GM19193 (cell line): Measurements from ENCODE around the gene ZNF618.

Source experiments
- POLR2A ChIP-seq: IDR thresholded peaks from 4 replicates; pipeline ENCODE4 v1.6.1; 2011; ENCODE audit not compliant: insufficient read depth, insufficient read length; ENCODE audit errors: extremely low read depth

The ZNF618 gene

GRCh38 chr9:113963017-113963620 is 87.0 kb downstream of the ZNF618 start:
- TF ChIP-seq POLR2A, result no peak

DNA sequence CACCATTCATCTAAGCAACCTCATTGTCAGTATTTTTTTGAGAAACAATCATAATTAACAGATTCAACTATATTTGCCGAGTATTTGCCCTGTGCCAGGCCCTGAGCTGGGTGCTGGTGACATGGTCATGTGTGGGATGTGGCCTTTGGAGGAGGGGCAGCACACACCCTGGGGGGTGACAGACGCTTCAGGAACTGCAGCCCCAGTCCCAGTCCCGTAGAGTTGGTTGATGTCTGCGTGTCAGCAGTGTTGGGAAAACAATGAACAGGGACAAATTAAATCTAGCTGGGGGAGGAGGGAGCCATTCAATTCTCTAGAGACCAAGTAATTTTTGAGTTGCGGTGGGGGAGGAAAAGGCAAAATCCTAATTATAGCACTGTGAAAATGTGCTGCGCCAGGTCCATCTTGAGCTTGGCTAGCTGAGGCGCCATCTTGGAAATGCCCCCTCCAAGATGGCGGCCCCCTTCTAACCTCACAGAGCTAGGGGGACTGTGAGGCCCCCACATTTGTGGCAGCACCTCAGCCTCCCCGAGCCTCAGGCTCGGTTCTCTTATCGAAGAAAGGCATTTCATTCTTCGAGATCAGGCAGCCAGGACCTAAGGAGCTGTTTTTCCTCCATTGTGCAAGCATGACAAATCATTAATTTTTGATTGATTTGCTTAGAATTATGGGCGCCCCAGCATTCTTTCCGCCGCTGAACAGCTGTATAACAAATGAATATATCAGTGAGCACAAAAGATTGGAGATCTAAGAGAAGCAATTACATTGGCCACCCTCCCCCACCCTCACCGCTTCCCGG is 87.8 kb downstream of the ZNF618 start:
- no peak for TF ChIP-seq POLR2A

- no peak for TF ChIP-seq POLR2A
These were observed 88.5 kb downstream of the ZNF618 start for GRCh38 chr9:113964495-113965170.

DNA sequence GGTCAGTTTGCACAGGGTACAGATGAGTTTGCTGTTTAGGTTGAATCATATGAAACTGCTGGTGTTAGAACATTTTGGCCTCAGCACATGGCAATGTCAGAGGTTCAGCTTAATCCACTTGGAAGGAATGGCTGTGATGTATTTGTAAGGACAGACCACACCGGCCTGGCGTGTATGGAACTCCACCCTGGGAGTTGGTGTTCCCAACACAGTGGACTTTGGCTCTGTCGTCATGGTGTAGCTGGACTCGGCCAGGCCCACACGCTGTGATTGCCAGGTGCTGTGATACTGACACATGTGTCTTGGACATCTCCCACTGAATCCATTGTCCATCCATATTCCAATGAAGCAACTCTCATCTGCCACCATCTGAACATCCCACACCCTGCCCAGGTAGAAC is 90.3 kb downstream of the ZNF618 start:
- no peak for TF ChIP-seq POLR2A

GRCh38 chr9:113967380-113967779 is 91.3 kb downstream of the ZNF618 start:
- no peak for TF ChIP-seq POLR2A

DNA sequence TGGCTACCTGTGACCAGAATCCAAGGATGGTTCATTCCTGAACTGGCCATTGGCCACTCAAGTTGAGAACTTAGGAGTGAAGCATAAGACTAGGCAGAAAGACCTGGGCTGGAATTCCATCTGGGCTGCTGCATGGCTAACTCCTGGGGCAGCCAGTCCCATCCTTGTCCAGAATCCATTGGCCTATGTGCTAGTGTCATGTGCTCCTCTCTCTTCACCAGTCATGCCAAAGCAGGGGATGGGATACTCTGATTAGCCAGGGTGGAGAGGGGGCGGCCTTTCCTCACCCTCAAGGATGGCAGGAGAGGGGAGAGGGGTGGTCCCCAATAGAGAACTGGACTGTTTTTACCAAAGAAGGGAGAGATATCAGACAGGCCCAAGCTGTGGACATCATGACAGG is 93.2 kb downstream of the ZNF618 start:
- no peak for TF ChIP-seq POLR2A

DNA sequence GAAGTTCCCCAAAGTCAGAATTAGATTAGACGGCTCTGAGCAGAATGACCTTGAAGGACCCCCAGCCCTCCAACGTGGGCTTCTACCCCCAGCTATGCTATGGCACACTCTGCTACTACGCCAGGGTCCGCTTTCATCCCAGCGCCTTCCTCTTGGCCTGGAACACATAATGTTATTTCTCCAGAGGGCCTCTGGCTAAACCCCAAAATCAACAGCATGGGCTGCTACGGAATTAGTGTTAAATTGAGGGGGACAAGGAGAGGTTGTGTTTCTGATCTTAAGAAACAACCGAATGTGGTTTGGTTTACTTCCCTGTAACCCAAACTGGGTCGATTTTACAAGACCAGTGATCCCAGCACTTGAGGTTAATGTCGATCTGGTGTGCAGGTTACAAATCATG is 97.1 kb downstream of the ZNF618 start:
- no peak for TF ChIP-seq POLR2A

DNA sequence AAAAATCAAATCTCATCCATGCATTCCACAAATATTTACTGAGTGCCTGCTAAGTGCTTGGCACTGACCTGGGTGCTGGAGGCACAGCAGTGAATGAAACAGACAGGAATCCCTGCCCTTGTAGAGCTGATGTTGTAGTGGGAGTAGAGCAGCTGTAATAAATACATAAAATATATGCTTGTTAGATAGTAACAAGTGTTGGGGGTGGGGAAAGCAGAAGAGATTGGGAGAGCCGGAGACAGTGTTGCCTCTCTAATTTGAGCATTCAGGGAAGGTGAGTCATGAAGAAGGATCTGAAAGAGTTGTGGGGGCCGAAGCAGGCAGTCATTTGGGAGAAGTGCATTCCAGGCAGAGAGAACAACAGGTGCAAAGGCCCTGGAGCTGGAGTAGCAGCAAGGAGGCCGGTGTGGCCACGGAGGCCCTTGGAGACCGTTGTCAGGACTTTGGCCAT is 97.9 kb downstream of the ZNF618 start:
- TF ChIP-seq POLR2A, result no peak

- TF ChIP-seq POLR2A, result no peak
These were observed 100.8 kb downstream of the ZNF618 start for GRCh38 chr9:113976915-113977314.

DNA sequence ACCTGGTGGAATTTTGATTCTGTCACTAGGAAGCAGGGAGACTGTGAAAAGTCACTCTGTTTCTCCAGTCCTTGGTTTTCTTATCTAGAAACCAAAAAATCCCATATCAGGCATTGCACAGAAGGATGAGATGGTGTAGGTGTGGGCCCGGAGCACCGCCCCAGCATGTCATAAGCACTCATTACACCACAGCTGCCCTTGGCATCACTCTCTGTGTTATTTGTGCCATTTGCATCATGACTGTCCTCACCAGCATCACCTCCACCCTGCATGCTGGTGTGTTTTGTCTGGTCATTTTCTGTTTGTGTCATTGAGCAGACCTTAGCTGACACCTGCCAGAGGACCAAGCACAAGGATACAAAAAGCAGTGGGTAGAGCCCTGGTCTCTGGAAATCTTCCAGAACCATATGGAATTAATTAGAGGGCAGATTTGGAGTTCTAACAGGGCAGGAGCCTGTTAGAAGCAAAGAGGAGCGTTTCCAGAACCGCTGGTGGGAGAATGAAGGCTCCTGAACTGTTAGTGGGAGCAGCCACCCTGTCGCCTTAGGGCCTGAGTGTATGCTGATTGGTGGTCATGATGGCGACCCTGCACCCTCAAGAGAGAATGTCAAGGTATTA is 102.7 kb downstream of the ZNF618 start:
- no peak for TF ChIP-seq POLR2A

DNA sequence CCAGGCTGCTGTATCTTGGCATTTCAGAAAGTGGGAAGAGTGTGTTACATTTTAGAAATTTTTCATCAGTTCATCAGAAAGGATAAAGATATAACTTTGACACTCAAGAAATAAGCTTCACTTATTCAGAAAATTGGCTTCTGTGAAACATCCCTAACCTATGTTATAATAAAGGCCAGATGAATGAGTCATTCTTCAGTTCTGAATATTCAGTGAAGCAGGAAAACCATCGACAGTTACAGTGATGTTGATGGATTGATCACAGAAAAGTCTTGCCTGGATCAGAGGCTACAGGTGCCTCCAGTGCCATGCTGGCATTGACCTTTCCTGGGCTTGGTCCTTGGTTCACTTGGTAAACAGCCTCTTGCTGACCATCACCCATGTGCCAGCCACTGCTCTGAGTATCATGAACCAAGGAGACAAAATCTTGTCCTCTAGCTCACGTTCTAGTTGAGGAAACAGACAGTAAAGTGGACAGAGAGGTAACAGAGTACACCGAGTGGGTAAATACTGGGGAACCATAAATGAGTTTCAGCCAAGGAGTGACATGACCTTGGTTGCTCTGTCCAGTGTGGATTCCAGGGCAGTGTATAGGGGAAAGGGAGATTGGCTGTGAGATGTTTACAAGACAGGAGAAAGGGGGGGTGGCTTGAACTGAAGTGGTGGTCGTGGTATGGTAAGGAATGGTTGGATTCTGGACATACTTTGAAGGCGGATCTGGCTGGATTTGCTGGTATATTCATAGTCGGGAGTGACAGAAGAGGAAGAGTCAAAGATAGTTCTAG is 103.4 kb downstream of the ZNF618 start:
- no peak for TF ChIP-seq POLR2A

DNA sequence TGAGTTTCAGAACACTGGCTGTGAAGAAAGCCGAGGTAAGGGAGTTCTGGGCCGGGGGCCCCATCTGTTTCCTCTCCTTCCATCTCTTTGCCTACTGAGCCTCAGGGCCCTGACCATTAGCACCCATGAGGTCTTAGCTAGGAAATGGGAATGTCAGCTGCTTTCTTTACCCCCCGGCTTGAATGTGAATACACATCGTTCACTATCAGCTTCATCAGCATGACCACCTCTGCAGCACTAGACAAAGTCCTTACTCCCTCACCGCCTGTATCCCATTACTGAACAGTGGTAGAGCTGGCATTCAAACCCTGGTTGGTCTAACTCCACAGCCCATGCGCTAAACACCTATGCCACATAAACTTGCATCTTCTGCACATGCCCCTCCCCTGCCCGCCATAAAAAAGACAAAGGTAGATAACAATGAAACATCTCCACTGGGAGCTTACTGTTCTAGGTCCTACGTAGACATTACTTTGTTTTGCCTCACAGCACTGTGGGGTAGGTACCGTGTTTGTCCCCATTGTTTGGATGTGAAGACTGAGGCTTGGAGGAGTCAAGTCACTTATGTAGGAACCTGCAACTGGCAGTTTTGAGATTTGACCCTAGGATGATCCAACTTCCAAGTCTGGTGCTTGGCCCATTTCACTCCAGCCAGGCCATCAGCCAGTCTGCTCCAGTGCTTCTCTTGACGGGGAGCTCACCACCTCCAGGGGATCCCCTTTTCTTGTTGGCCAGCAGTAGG is 108.7 kb downstream of the ZNF618 start:
- TF ChIP-seq POLR2A, result no peak

GRCh38 chr9:113985968-113986585 is 110.0 kb downstream of the ZNF618 start:
- no peak for TF ChIP-seq POLR2A

- TF ChIP-seq POLR2A, result no peak
These were observed 110.8 kb downstream of the ZNF618 start for GRCh38 chr9:113986931-113987330.

DNA sequence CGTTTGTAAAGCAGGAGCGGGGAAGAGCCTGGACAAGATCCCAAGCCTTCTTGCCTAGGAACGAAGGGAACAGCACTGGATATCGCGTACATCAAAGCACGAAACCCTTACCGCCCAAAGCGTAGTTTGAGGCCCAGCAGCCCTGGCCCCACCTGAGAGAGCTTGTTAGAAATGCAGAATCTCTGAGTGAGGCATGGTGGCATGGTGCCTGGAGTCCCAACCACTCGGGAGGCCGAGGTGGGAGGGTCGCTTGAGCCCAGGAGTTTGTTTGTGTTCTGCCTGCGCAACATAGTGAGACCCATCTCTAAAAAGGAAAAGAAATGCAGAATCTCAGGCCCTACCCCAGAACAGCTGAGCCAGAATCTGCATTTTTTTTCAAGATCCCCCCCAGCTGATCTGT is 111.4 kb downstream of the ZNF618 start:
- no peak for TF ChIP-seq POLR2A
